Nephron progenitor cell (in vitro differentiated cells): ENCODE results near the gene NREP.

Experiments
- DNase-seq: peaks from one replicate; pipeline ENCODE4 v3.0.0; 2021
- H3K27ac Mint-ChIP-seq: 2 replicates; pipeline ENCODE4 v1.8.0; 2021; ENCODE audit warnings: mild to moderate bottlenecking, moderate library complexity, mixed read lengths
- H3K27me3 Mint-ChIP-seq: 2 replicates; pipeline ENCODE4 v1.8.0; 2021; ENCODE audit warnings: mild to moderate bottlenecking, low read depth, mixed read lengths; ENCODE audit not compliant: poor library complexity
- H3K36me3 Mint-ChIP-seq: 2 replicates; pipeline ENCODE4 v1.8.0; 2021; ENCODE audit warnings: low read depth, mixed read lengths
- H3K4me1 Mint-ChIP-seq: 2 replicates; pipeline ENCODE4 v1.8.0; 2021; ENCODE audit warnings: mixed read lengths
- H3K4me3 Mint-ChIP-seq: 2 replicates; pipeline ENCODE4 v1.8.0; 2021; ENCODE audit warnings: mild to moderate bottlenecking, moderate library complexity, mixed read lengths
- H3K9me3 Mint-ChIP-seq: 2 replicates; pipeline ENCODE4 v1.8.0; 2021; ENCODE audit warnings: mild to moderate bottlenecking, moderate library complexity, mixed read lengths
- CTCF ChIP-seq: fragments of 200-600 bp; sonication (generic); IDR thresholded peaks from 2 replicates; pipeline ENCODE4 v1.5.0; 2021; ENCODE audit warnings: antibody characterized with exemption

The NREP gene

DNA sequence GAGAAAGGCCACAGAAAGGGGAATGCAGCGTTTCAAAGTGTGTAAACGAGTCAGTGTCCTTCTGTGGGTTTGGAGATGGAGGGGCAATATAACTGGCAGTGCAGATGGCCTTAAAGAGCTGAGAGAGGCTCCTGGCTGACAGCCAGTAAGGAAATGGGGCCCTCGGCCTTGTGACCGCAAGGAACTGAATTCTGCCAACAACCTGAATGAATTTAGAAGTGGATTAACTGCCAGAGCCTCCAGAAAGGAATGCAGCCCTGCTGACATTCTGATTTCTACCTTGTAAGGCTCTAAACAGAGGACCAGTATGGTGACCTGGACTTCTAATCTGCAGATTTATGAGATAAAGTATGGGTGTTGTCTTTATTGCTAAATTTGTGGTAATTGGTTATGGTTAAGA is 17.5 kb upstream of the NREP start:
- H3K9me3 Mint-ChIP-seq: no peaks in the 10 kb centered on the region
- H3K4me1 Mint-ChIP-seq: peaks cover 17% of the 10 kb centered on the region
- H3K4me3 Mint-ChIP-seq: no peak overlapping the region
- DNase-seq: peak; percentile 5
- no peaks in the 10 kb centered on the region for H3K36me3 Mint-ChIP-seq
- no peak for TF ChIP-seq CTCF
- H3K27me3 Mint-ChIP-seq: peaks cover 6% of the 10 kb centered on the region
- no peak overlapping the region for H3K27ac Mint-ChIP-seq

DNA sequence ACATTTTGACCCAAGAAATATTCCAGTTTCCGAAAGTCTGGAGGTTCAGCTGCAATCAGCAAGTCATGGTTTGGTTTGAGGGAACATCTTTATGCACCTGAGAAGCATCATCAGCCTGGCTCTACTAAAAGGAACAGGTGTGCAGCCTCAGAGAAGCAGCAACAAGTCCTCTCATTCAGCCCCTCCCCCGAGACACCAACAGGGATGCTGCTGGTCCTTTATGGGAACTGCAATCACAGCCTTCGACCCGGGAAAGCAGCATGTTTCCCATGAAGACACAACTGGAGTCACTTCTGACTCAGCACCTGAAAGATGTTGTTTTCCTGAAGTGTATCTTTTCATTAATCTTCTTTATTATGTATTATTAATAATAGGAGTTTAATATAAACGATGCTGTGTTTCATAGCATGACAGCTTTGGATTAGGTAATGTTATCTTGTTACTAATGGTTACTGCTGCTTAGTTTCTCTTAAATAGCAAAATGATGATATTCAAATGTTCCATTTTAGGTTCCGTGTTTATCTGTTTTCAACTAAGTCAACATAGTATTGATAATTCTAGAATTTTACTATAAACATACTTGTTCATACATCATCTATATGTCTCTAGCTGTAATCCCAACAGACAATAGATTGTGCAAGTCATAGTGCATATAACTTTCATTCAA is 15.6 kb upstream of the NREP start:
- no peak for TF ChIP-seq CTCF
- DNase-seq: peak; percentile 6
- Mint-ChIP-seq H3K4me1 (peaks cover 17% of the 10 kb centered on the region), H3K9me3 (no peaks in the 10 kb centered on the region), H3K4me3 (no peak overlapping the region), H3K27ac (no peak overlapping the region), H3K27me3 (peaks cover 3% of the 10 kb centered on the region), H3K36me3 (no peaks in the 10 kb centered on the region)

DNA sequence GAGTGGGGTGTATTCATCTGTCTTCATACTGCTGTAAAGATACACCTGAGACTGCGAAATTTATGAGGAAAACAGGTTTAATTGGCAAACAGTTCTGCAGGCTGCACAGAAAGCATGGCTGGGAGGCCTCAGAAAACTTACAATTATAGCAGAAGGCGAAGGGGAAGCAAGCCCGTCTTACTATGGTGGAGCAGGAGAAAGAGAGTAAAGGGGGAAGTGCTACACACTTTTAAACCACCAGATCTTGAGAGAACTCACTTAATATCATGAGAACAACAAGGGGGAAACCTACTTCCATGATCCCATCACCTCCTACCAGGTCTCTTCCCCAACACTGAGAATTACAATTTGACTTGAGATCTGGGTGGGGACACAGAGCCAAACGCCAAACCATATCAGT is 12.5 kb upstream of the NREP start:
- Mint-ChIP-seq H3K4me1 (peaks cover 9% of the 10 kb centered on the region), H3K36me3 (no peaks in the 10 kb centered on the region)
- DNase-seq: no peak

GRCh38 chr5:111765613-111766571 is 8.9 kb upstream of the NREP start:
- Mint-ChIP-seq H3K9me3 (peaks cover 5% of the 10 kb centered on the region), H3K27me3 (peaks cover 3% of the 10 kb centered on the region), H3K4me3 (no peak overlapping the region), H3K4me1 (peaks cover 26% of the 10 kb centered on the region), H3K27ac (no peak overlapping the region), H3K36me3 (peaks cover 5% of the 10 kb centered on the region)
- no peak for DNase-seq
- TF ChIP-seq CTCF: no peak

More for the DNA sequence above, 12.5 kb upstream of the NREP start:
- TF ChIP-seq CTCF: no peak
- H3K27ac Mint-ChIP-seq: no peak overlapping the region
- peaks cover 3% of the 10 kb centered on the region for H3K27me3 Mint-ChIP-seq
- H3K9me3 Mint-ChIP-seq: no peaks in the 10 kb centered on the region
- H3K4me3 Mint-ChIP-seq: no peak overlapping the region

DNA sequence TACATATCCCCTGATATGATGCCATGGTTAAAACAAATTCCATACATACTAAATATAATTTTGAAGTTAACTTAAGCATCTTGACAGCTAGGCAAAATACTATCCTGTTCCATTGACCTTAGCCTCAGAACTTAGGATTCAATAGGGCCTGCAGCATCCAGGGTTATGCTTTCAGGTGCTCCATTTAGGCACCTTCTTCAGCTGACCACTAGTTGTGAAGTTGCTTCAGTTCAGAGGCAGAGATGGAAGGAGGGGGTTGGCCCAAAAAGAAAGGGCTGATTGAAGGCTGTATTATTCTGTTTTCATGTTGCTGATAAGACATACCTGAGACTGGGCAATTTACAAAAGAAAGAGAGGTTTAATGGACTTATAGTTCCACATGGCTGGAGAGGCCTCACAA is 7.0 kb upstream of the NREP start:
- H3K4me1 Mint-ChIP-seq: peaks cover 42% of the 10 kb centered on the region

More for the DNA sequence above, 7.0 kb upstream of the NREP start:
- Mint-ChIP-seq H3K36me3 (peaks cover 5% of the 10 kb centered on the region), H3K27ac (no peak overlapping the region), H3K9me3 (peaks cover 5% of the 10 kb centered on the region), H3K27me3 (no peaks in the 10 kb centered on the region), H3K4me3 (no peak overlapping the region)
- no peak for DNase-seq
- no peak for TF ChIP-seq CTCF
